BE2C (cell line): ENCODE results near the gene ELFN1.

Experiments
- DNase-seq: peaks from one replicate; pipeline ENCODE4 v3.0.0-alpha.2; 2020
- H3K27me3 ChIP-seq: fragments of 250-450 bp; sonication (Bioruptor Pico); 2 replicates; pipeline ENCODE4 v1.5.1; 2020; ENCODE audit warnings: mild to moderate bottlenecking
- H3K36me3 ChIP-seq: fragments of 250-450 bp; sonication (Bioruptor Pico); 2 replicates; pipeline ENCODE4 v1.5.1; 2020; ENCODE audit warnings: mild to moderate bottlenecking
- H3K4me1 ChIP-seq: fragments of 250-450 bp; sonication (Bioruptor Pico); 2 replicates; pipeline ENCODE4 v1.5.1; 2020
- H3K4me3 ChIP-seq: 2 replicates; pipeline ENCODE4 v1.5.1; 2011; ENCODE audit warnings: low read depth, low read length
- H3K9me3 ChIP-seq: fragments of 250-450 bp; sonication (Bioruptor Pico); 2 replicates; pipeline ENCODE4 v1.5.1; 2020
- TF ChIP-seq, protein P1 (sequence below): IDR thresholded peaks from 2 replicates; pipeline ENCODE4 v1.5.1; 2012; ENCODE audit warnings: mild to moderate bottlenecking, low read depth, low read length

ELFN1 gene

DNA sequence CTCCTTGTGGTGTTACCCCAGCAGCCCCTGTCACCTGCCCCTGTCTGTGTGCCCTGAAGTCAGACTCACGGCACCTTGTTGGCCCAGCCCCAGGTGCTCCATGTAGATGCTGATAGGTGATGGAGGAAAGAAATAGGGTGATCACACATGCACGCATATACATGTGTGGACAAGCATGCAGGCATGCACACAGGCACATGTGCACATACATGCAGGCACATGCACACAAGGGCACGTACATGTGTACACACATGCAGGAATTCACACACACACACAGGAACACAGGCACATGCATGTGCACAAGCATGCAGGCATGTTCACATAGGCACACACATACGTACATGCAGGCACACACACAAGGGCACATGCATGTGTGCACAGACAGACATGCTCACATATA lies 16.6 kb upstream of the ELFN1 start:
- TF ChIP-seq, protein P1, sequence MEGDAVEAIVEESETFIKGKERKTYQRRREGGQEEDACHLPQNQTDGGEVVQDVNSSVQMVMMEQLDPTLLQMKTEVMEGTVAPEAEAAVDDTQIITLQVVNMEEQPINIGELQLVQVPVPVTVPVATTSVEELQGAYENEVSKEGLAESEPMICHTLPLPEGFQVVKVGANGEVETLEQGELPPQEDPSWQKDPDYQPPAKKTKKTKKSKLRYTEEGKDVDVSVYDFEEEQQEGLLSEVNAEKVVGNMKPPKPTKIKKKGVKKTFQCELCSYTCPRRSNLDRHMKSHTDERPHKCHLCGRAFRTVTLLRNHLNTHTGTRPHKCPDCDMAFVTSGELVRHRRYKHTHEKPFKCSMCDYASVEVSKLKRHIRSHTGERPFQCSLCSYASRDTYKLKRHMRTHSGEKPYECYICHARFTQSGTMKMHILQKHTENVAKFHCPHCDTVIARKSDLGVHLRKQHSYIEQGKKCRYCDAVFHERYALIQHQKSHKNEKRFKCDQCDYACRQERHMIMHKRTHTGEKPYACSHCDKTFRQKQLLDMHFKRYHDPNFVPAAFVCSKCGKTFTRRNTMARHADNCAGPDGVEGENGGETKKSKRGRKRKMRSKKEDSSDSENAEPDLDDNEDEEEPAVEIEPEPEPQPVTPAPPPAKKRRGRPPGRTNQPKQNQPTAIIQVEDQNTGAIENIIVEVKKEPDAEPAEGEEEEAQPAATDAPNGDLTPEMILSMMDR = no peak
- H3K27me3 ChIP-seq = peaks cover 9% of the 10 kb centered on the region
- no peaks in the 10 kb centered on the region for H3K36me3 ChIP-seq
- DNase-seq = no peak
- peaks cover under 1% of the 10 kb centered on the region for H3K4me1 ChIP-seq
- no peak overlapping the region for H3K4me3 ChIP-seq
- H3K9me3 ChIP-seq = no peaks in the 10 kb centered on the region

DNA sequence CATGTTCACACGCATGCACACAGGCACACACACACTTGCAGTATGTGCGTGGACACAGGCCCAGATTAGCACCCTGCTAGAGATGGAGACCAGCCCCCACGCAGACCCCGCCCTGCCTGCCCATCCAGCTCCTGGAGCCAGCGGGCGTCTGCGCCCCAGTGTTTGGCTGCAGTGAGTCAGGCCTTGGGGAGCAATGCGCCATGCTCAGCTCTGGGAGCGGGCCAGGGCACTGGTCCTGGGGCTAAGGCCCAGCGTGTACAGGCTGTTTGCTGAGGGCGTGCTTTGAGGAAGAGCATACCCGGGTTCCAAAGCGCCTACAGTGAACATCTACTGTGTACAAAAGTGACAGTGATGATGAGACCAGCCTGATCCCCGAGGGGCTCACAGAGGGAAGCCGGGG lies 16.0 kb upstream of the ELFN1 start:
- TF ChIP-seq, protein P1 = no peak
- no peaks in the 10 kb centered on the region for H3K9me3 ChIP-seq
- no peak overlapping the region for H3K4me3 ChIP-seq
- no peaks in the 10 kb centered on the region for H3K4me1 ChIP-seq
- H3K27me3 ChIP-seq = peaks cover 3% of the 10 kb centered on the region
- DNase-seq = no peak
- no peaks in the 10 kb centered on the region for H3K36me3 ChIP-seq

DNA sequence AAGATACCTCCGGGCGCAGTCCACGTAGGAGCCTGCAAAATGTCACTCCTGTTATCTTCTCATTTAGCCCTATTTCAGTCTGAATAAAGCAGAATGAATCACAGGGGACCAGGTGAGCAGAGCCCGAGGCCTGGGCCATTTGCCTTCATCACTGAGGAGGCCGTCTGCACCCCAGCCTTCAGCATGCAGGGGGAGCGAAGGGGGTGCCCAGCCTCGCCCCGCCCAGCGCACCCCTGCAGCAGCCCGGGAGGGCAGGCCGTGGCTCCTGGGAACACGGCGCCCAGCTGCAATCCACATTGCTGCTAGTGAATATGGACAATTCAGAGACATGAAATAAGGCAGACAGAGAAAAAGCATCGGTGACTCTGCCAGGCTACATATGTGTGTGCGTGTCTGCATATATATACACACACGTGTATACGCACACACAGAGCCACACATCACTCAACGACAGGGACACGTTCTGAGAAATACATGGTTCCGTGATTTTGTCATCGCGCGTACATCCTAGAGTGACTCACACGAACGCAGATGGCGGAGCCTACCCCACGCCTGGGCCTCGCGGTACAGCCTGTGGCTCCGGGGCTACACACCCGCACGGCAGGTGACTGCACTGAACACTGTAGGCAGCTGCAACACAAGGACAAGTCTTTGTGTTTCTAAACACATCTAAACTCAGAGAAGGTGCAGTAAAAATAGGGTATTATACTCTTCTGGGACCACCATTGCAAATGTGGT lies 15.2 kb upstream of the ELFN1 start:
- no peak overlapping the region for H3K4me3 ChIP-seq
- no peaks in the 10 kb centered on the region for H3K27me3 ChIP-seq
- H3K4me1 ChIP-seq = no peaks in the 10 kb centered on the region
- DNase-seq = no peak
- no peaks in the 10 kb centered on the region for H3K9me3 ChIP-seq
- TF ChIP-seq, protein P1 = no peak
- no peaks in the 10 kb centered on the region for H3K36me3 ChIP-seq

DNA sequence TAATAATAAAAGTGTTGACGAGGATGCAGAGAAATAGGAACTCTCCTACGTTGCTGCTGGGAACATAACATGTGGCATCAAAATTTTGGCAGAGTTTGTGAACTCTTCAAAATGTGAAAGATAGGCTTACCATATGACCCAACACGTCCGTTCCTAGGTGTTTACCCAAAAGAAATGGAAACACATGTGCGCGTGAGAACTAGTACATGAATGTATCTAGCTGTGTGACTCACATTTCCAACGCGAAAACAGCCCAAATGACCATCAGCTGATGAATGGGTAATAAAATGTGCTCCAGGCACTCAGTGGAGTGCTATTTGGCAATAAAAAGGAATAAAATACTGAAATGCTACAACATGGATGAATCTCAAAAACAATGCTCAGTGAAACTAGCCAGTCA lies 10.4 kb upstream of the ELFN1 start:
- Histone ChIP-seq H3K4me3 (no peak overlapping the region), H3K9me3 (no peaks in the 10 kb centered on the region), H3K27me3 (peaks cover 18% of the 10 kb centered on the region), H3K4me1 (no peaks in the 10 kb centered on the region), H3K36me3 (no peaks in the 10 kb centered on the region)
- no peak for DNase-seq
- TF ChIP-seq, protein P1 = no peak

- TF ChIP-seq, protein P1 = no peak
- no peaks in the 10 kb centered on the region for H3K36me3 ChIP-seq
- no peaks in the 10 kb centered on the region for H3K9me3 ChIP-seq
- DNase-seq = no peak
- peaks cover 29% of the 10 kb centered on the region for H3K27me3 ChIP-seq
- no peak overlapping the region for H3K4me3 ChIP-seq
- no peaks in the 10 kb centered on the region for H3K4me1 ChIP-seq
These were observed 8.6 kb upstream of the ELFN1 start for GRCh38 chr7:1661461-1661860.

GRCh38 chr7:1662101-1662500 lies 8.0 kb upstream of the ELFN1 start:
- H3K4me1 ChIP-seq = no peaks in the 10 kb centered on the region; the same call in 1 of the 2 replicates
- DNase-seq = no peak
- H3K4me3 ChIP-seq = no peak overlapping the region
- peaks cover 35% of the 10 kb centered on the region for H3K27me3 ChIP-seq
- no peaks in the 10 kb centered on the region for H3K9me3 ChIP-seq
- TF ChIP-seq, protein P1 = no peak
- H3K36me3 ChIP-seq = no peaks in the 10 kb centered on the region
